ENCODE data around the gene AIFM3. TPM values are rescaled to one million over a fixed set of nuclear protein-coding genes. Genes with fewer than 3 reads are reported as not detected.
"Not testable (repeated sequence)": the region's sequence is repeated elsewhere in the genome, so short reads cannot be mapped to it uniquely, and the experiment has no call there.

The AIFM3 gene
- total RNA-seq, 1 donor from 2014 or later: 0.79 TPM

GRCh38 chr22:20940186-20940651, 26.8 kb upstream of the AIFM3 start:
- no peaks in the 10 kb centered on the region for H3K9me3 Mint-ChIP-seq
- no peak overlapping the region for H3K27ac Mint-ChIP-seq (ENCODE audit: unreplicated experiment)
- H3K36me3 Mint-ChIP-seq (ENCODE audit: low read depth): peaks cover 10% of the 10 kb centered on the region
- no peaks in the 10 kb centered on the region for H3K27me3 Mint-ChIP-seq (ENCODE audit: low read depth)
- no peak for TF ChIP-seq CTCF (conservative IDR thresholded peaks at IDR 0.05)
- no peak for DNase-seq (ENCODE audit: low read depth, low spot score)
- H3K4me1 Mint-ChIP-seq: peaks cover 27% of the 10 kb centered on the region
- no peak overlapping the region for H3K4me3 Mint-ChIP-seq

DNA sequence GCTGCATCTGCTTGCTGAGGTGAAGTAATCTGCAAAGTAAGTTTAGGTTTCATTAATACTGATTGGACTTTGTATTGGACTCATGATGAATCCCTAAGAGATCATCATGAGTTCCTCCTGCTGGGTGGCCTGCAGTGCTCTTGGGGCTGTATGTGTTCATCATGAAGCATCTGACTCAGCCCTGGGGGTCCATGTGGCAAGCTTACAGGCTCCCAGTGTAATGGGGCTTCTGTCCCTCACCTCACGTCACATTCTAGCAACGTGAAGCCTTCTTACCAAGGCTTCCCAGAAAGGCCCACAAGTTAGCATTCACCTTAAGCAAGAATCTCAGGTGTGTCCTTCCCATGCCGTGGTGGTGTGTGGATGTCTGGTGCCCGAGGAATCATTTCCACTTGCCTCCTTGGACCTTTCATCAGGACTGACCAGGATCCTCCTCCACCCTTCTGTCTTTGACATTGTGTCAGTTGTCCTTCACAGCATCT, 26.1 kb upstream of the AIFM3 start:
- Mint-ChIP-seq H3K36me3 (ENCODE audit: low read depth) (peaks cover 10% of the 10 kb centered on the region), H3K27ac (ENCODE audit: unreplicated experiment) (no peak overlapping the region), H3K4me1 (peaks cover 33% of the 10 kb centered on the region), H3K9me3 (no peaks in the 10 kb centered on the region), H3K27me3 (ENCODE audit: low read depth) (no peaks in the 10 kb centered on the region), H3K4me3 (no peak overlapping the region)
- no peak for TF ChIP-seq CTCF (conservative IDR thresholded peaks at IDR 0.05)
- no peak for DNase-seq (ENCODE audit: low read depth, low spot score)

GRCh38 chr22:20942203-20942902, 24.7 kb upstream of the AIFM3 start:
- DNase-seq (ENCODE audit: low read depth, low spot score); H3K9me3 Mint-ChIP-seq; H3K27me3 Mint-ChIP-seq (ENCODE audit: low read depth); H3K4me3 Mint-ChIP-seq; H3K36me3 Mint-ChIP-seq (ENCODE audit: low read depth); H3K27ac Mint-ChIP-seq (ENCODE audit: unreplicated experiment): not testable (repeated sequence)
- peaks cover 37% of the 10 kb centered on the region for H3K4me1 Mint-ChIP-seq

- Mint-ChIP-seq H3K36me3 (ENCODE audit: low read depth) (peaks cover 5% of the 10 kb centered on the region), H3K4me1 (peaks cover 40% of the 10 kb centered on the region), H3K9me3 (no peaks in the 10 kb centered on the region), H3K4me3 (no peak overlapping the region), H3K27me3 (ENCODE audit: low read depth) (no peaks in the 10 kb centered on the region), H3K27ac (ENCODE audit: unreplicated experiment) (no peak overlapping the region)
- no peak for DNase-seq (ENCODE audit: low read depth, low spot score)
- TF ChIP-seq CTCF (conservative IDR thresholded peaks at IDR 0.05): no peak
Measured at GRCh38 chr22:20943104-20943933, 23.7 kb upstream of the AIFM3 start.

GRCh38 chr22:20944042-20944441, 23.0 kb upstream of the AIFM3 start:
- Mint-ChIP-seq H3K27ac (ENCODE audit: unreplicated experiment) (no peak overlapping the region), H3K36me3 (ENCODE audit: low read depth) (peaks cover 5% of the 10 kb centered on the region), H3K4me3 (no peak overlapping the region), H3K4me1 (peaks cover 40% of the 10 kb centered on the region), H3K9me3 (no peaks in the 10 kb centered on the region), H3K27me3 (ENCODE audit: low read depth) (no peaks in the 10 kb centered on the region)
- no peak for TF ChIP-seq CTCF (conservative IDR thresholded peaks at IDR 0.05)
- DNase-seq (ENCODE audit: low read depth, low spot score): no peak

DNA sequence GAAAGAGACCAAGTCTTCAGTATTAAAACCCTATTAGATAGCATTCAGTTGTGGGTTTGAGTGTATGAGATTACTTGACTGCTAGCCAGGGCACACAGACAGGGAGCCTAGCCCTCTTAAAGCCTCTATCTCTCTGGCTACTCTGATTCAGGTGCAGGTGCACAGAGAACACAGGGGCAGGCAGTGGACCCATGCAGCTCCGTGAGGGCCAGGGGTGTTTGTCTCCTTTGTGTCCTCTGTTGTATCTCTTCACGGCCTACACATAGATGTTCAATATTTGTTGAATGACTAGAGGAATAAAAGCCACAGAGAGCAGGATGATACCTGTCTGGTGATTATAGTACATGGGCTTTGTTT, 21.5 kb upstream of the AIFM3 start:
- peaks cover 35% of the 10 kb centered on the region for H3K4me1 Mint-ChIP-seq
- H3K36me3 Mint-ChIP-seq (ENCODE audit: low read depth): peaks cover 8% of the 10 kb centered on the region
- no peak for TF ChIP-seq CTCF (conservative IDR thresholded peaks at IDR 0.05)
- no peak overlapping the region for H3K4me3 Mint-ChIP-seq
- no peak overlapping the region for H3K27ac Mint-ChIP-seq (ENCODE audit: unreplicated experiment)
- no peak for DNase-seq (ENCODE audit: low read depth, low spot score)
- no peaks in the 10 kb centered on the region for H3K9me3 Mint-ChIP-seq
- H3K27me3 Mint-ChIP-seq (ENCODE audit: low read depth): no peaks in the 10 kb centered on the region

Measured in neural crest cell (in vitro differentiated cells).